Coronary artery (tissue), 2 donors: ENCODE measurements around the gene CA12.

Source experiments
- DNase-seq: peaks from one replicate; pipeline ENCODE4 v3.0.0-alpha.2; 2017; ENCODE audit warnings: low spot score
- H3K27ac ChIP-seq, 2 donors: fragments of 200-600 bp; sonication (generic); one replicate each; pipeline ENCODE4 v1.5.1; 2016 to 2019
- H3K4me3 ChIP-seq: fragments of 200-600 bp; sonication (generic); 2 replicates; pipeline ENCODE4 v1.5.1; 2016; ENCODE audit warnings: mild to moderate bottlenecking, moderate library complexity
- CTCF ChIP-seq: fragments of 200-600 bp; sonication (generic); IDR thresholded peaks from one replicate; pipeline ENCODE4 v1.5.1; 2019; ENCODE audit warnings: antibody characterized with exemption

Gene CA12

GRCh38 chr15:63288778-63289378 lies 92.8 kb downstream of the CA12 start:
- Histone ChIP-seq H3K27ac (no peak overlapping the region), H3K4me3 (no peak overlapping the region)
- no peak for DNase-seq
- TF ChIP-seq CTCF, result peak; percentile 25

- no peak for DNase-seq
- TF ChIP-seq CTCF, result no peak
- Histone ChIP-seq H3K4me3 (no peak overlapping the region), H3K27ac (no peak overlapping the region)
These were observed 93.3 kb downstream of the CA12 start for GRCh38 chr15:63288342-63288741.

- Histone ChIP-seq H3K4me3 (no peak overlapping the region), H3K27ac (no peak overlapping the region)
- no peak for DNase-seq
- TF ChIP-seq CTCF, result no peak
These were observed 94.5 kb downstream of the CA12 start for GRCh38 chr15:63287109-63287508.

- no peak for TF ChIP-seq CTCF
These were observed 97.3 kb downstream of the CA12 start for GRCh38 chr15:63284335-63284734.

DNA sequence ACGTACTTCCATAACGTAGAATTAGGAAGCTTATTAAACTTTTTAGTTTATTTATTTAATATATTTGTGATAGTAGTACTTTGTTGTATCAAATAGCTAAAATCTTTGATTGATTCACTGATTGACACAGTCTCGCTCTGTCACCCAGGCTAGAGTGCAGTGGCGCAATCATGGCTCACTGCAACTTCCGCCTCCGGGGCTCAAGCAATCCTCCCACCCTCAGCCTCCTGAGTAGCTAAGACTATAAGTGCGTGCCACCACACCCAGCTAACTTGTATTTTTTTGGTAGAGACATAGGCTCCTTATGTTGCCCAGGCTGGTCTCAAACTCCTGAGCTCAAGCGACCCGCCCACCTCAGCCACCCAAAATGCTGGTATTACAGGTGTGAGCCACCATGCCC lies 98.5 kb downstream of the CA12 start:
- no peak for TF ChIP-seq CTCF
- no peak for DNase-seq
- peak overlapping the region in 1 of 2 donors; percentile 8 for H3K27ac ChIP-seq
- H3K4me3 ChIP-seq, result no peak overlapping the region

More at GRCh38 chr15:63284335-63284734, 97.3 kb downstream of the CA12 start:
- Histone ChIP-seq H3K4me3 (no peak overlapping the region), H3K27ac (no peak overlapping the region)
- DNase-seq, result no peak

DNA sequence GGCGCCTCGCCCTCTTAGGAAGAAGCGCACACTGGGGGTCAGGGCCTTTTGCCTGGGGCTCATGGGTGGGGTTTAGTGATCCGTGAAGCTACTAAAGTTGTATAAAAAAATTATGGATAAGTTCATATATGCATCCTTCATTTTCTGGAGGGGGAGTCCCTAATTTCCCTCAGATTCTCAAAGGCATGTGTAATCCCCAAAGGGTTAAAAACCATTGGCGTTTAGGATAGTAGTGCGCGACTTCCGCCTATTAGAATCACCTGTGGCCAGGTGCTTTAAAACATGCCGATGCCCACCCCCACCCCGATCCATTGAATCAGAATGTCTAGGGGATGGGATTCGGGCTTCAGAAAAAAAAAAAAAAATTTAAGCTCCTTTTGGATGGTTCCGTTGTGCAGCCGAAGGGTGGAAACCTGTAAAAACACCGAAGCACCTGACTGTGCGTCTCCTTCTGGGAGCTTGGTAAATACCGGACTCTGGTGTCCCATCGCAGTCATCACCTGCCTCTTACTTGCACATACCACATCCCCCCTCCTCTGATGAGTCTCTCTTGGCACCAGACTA lies 103.7 kb downstream of the CA12 start:
- DNase-seq, result no peak
- H3K27ac ChIP-seq, result peak overlapping the region; percentile 67 to 96
- no peak for TF ChIP-seq CTCF
- H3K4me3 ChIP-seq, result peak overlapping the region; percentile 97
